Skeletal muscle cell (primary cell): ENCODE measurements around the gene IGFLR1.

Experiments used
- DNase-seq: peaks from one replicate; pipeline ENCODE4 v3.0.0-alpha.2; 2010; ENCODE audit warnings: low read depth
- H3K4me3 ChIP-seq: 2 replicates; pipeline ENCODE4 v1.5.1; 2011; ENCODE audit warnings: low read depth, mild to moderate bottlenecking, control low read depth, low read length, moderate library complexity

Gene IGFLR1

GRCh38 chr19:35742121-35742724 lies at the start of gene IGFLR1:
Gene IGFLR1, minus strand, starts transcription at chr19:35742452. Its CDS starts 1,272 bp downstream, at chr19:35741180.
- H3K4me3 ChIP-seq, result peak within 1 kb of the TSS; percentile 64
- DNase-seq, result no peak

- H3K4me3 ChIP-seq, result no peak overlapping the region
Measured at GRCh38 chr19:35791814-35792279, 49.6 kb upstream of the IGFLR1 start.

GRCh38 chr19:35790981-35791813 lies 48.9 kb upstream of the IGFLR1 start:
- DNase-seq, result no peak

More at GRCh38 chr19:35791814-35792279, 49.6 kb upstream of the IGFLR1 start:
- DNase-seq, result no peak

GRCh38 chr19:35789978-35790944 lies 48.0 kb upstream of the IGFLR1 start:
- DNase-seq, result no peak
- no peak overlapping the region for H3K4me3 ChIP-seq

More at GRCh38 chr19:35790981-35791813, 48.9 kb upstream of the IGFLR1 start:
- no peak overlapping the region for H3K4me3 ChIP-seq

GRCh38 chr19:35789195-35789977 lies 47.1 kb upstream of the IGFLR1 start:
- DNase-seq, result no peak
- H3K4me3 ChIP-seq, result no peak overlapping the region

- H3K4me3 ChIP-seq, result no peak overlapping the region
- DNase-seq, result no peak
Measured at GRCh38 chr19:35788205-35788960, 46.1 kb upstream of the IGFLR1 start.

GRCh38 chr19:35787227-35787799 lies 45.1 kb upstream of the IGFLR1 start:
- no peak for DNase-seq
- H3K4me3 ChIP-seq, result no peak overlapping the region

- DNase-seq, result no peak
Measured at GRCh38 chr19:35786299-35787160, 44.3 kb upstream of the IGFLR1 start.

GRCh38 chr19:35785339-35785627 lies 43.0 kb upstream of the IGFLR1 start:
- no peak for DNase-seq
- no peak overlapping the region for H3K4me3 ChIP-seq

More at GRCh38 chr19:35786299-35787160, 44.3 kb upstream of the IGFLR1 start:
- no peak overlapping the region for H3K4me3 ChIP-seq

GRCh38 chr19:35784503-35785338 lies 42.5 kb upstream of the IGFLR1 start:
- no peak for DNase-seq
- no peak overlapping the region for H3K4me3 ChIP-seq

- no peak for DNase-seq
- no peak overlapping the region for H3K4me3 ChIP-seq
Measured at GRCh38 chr19:35783469-35784434, 41.5 kb upstream of the IGFLR1 start.

GRCh38 chr19:35782589-35782988 lies 40.3 kb upstream of the IGFLR1 start:
- DNase-seq, result no peak
- no peak overlapping the region for H3K4me3 ChIP-seq

GRCh38 chr19:35781650-35782049 lies 39.4 kb upstream of the IGFLR1 start:
- no peak overlapping the region for H3K4me3 ChIP-seq
- DNase-seq, result no peak

GRCh38 chr19:35780717-35781116 lies 38.5 kb upstream of the IGFLR1 start:
- H3K4me3 ChIP-seq, result no peak overlapping the region
- no peak for DNase-seq

GRCh38 chr19:35780058-35780457 lies 37.8 kb upstream of the IGFLR1 start:
- H3K4me3 ChIP-seq, result no peak overlapping the region

More at GRCh38 chr19:35780058-35780457, 37.8 kb upstream of the IGFLR1 start:
- no peak for DNase-seq
